HAP-1 (cell line): Measurements from ENCODE around the gene CTDSPL.
"Not testable (repeated sequence)": the region's sequence is repeated elsewhere in the genome, so short reads cannot be mapped to it uniquely, and the experiment has no call there.

ENCODE experiments used
- DNase-seq, 2 experiments: peaks; one replicate each; pipeline ENCODE4 v3.0.0-alpha.2; 2016 to 2020; ENCODE audit warnings: low spot score in 2 of 2
- H3K27me3 ChIP-seq: fragments of 250-450 bp; sonication (Bioruptor Pico); 2 replicates; pipeline ENCODE4 v1.5.1; 2020; ENCODE audit warnings: low read depth, mild to moderate bottlenecking, moderate library complexity
- H3K36me3 ChIP-seq: fragments of 250-450 bp; sonication (Bioruptor Pico); replicated peaks from 2 replicates; pipeline ENCODE4 v1.5.1; 2020; ENCODE audit warnings: mild to moderate bottlenecking
- H3K4me1 ChIP-seq: fragments of 250-450 bp; sonication (Bioruptor Pico); 2 replicates; pipeline ENCODE4 v1.5.1; 2020; ENCODE audit warnings: mild to moderate bottlenecking
- H3K4me3 ChIP-seq: fragments of 250-450 bp; sonication (Bioruptor Pico); 2 replicates; pipeline ENCODE4 v1.5.1; 2020; ENCODE audit warnings: mild to moderate bottlenecking, moderate library complexity
- H3K9me3 ChIP-seq: fragments of 250-450 bp; sonication (Bioruptor Pico); 2 replicates; pipeline ENCODE4 v1.5.1; 2020; ENCODE audit warnings: mild to moderate bottlenecking, moderate library complexity
- in situ Hi-C: fragments of 300-500 bp; cut with MboI; formaldehyde crosslinking; loops from 3 replicates; pipeline ENCODE4 v1.14.3; 2020; ENCODE audit warnings: low sequenced_read_pairs, inconsistent platforms, mixed read lengths

Gene CTDSPL

GRCh38 chr3:38029400-38030125 lies 167.9 kb downstream of the CTDSPL start, which contains the start of gene PLCD1:
Gene PLCD1 (minus strand): TSS chr3:38029642. CDS start chr3:38029539, 103 bp downstream.
- no peaks in the 10 kb centered on the region for H3K9me3 ChIP-seq
- H3K36me3 ChIP-seq, result no peaks in the 10 kb centered on the region
- peak; percentile 77 to 90 for DNase-seq
- in situ Hi-C loops, result no loop called here
- no peaks in the 10 kb centered on the region for H3K27me3 ChIP-seq
- peak within 1 kb of the TSS; percentile 90 for H3K4me3 ChIP-seq
- peaks cover 10% of the 10 kb centered on the region for H3K4me1 ChIP-seq

- in situ Hi-C loops, result no loop called here
- DNase-seq, result no peak
- Histone ChIP-seq H3K4me1 (peaks cover 8% of the 10 kb centered on the region), H3K4me3 (peak overlapping the region; percentile 90), H3K27me3 (no peaks in the 10 kb centered on the region), H3K9me3 (no peaks in the 10 kb centered on the region), H3K36me3 (no peaks in the 10 kb centered on the region)
These were observed 168.7 kb downstream of the CTDSPL start for GRCh38 chr3:38030126-38031021.

- no peak overlapping the region for H3K4me3 ChIP-seq
- H3K27me3 ChIP-seq, result no peaks in the 10 kb centered on the region
- DNase-seq, result no peak
- no peaks in the 10 kb centered on the region for H3K9me3 ChIP-seq
- no peaks in the 10 kb centered on the region for H3K36me3 ChIP-seq
- H3K4me1 ChIP-seq, result peaks cover 7% of the 10 kb centered on the region; the same call in 1 of the 2 replicates
- in situ Hi-C loops, result no loop called here
These were observed 169.6 kb downstream of the CTDSPL start for GRCh38 chr3:38031022-38031994.

- H3K9me3 ChIP-seq, result no peaks in the 10 kb centered on the region
- H3K27me3 ChIP-seq, result no peaks in the 10 kb centered on the region
- in situ Hi-C loops, result no loop called here
- H3K4me1 ChIP-seq, result peaks cover 7% of the 10 kb centered on the region; the same call in 1 of the 2 replicates
- DNase-seq, result no peak
- H3K36me3 ChIP-seq, result no peaks in the 10 kb centered on the region
- no peak overlapping the region for H3K4me3 ChIP-seq
These were observed 170.7 kb downstream of the CTDSPL start for GRCh38 chr3:38032328-38032865.

- DNase-seq, in situ Hi-C loops, H3K27me3 ChIP-seq, H3K9me3 ChIP-seq, H3K4me3 ChIP-seq, H3K36me3 ChIP-seq, H3K4me1 ChIP-seq: not testable (repeated sequence)
These were observed 171.9 kb downstream of the CTDSPL start for GRCh38 chr3:38033586-38033985.
